ENCODE results near the gene MATCAP1. TPM values are rescaled to one million over a fixed set of nuclear protein-coding genes. Genes with fewer than 3 reads are reported as not detected.

The MATCAP1 gene
- total RNA-seq, result 8.2 and 9.0 TPM in 2 replicates

GRCh38 chr16:67183627-67184452 lies at the start of gene MATCAP1:
TSS of gene MATCAP1 (minus strand) at chr16:67183963. CDS start at chr16:67180610, 3,353 bp downstream.

GRCh38 chr16:67226804-67227566 lies 43.2 kb upstream of the MATCAP1 start, which contains the start of gene TMEM208:
TSS of gene TMEM208 (plus strand) at chr16:67227130. CDS start at chr16:67227219, 89 bp downstream.

GRCh38 chr16:67199011-67199807 lies 15.4 kb upstream of the MATCAP1 start, which contains the start of gene ELMO3:
TSS of gene ELMO3 (plus strand) at chr16:67199131. CDS start at chr16:67199327, 196 bp downstream.

GRCh38 chr16:67191995-67192681 lies 8.4 kb upstream of the MATCAP1 start, which contains the start of gene E2F4:
TSS of gene E2F4 (plus strand) at chr16:67192155. CDS start at chr16:67192228, 73 bp downstream.

GRCh38 chr16:67190041-67190440 lies 6.3 kb upstream of the MATCAP1 start, which contains the start of gene EXOC3L1:
TSS of gene EXOC3L1 (minus strand) at chr16:67190136. CDS start at chr16:67189676, 460 bp downstream.

GRCh38 chr16:67170168-67170948 lies 13.4 kb downstream of the MATCAP1 start, which contains the start of gene NOL3:
TSS of gene NOL3 (plus strand) at chr16:67170538.

GRCh38 chr16:67164599-67165061 lies 19.1 kb downstream of the MATCAP1 start, which contains the start of gene HSF4:
TSS of gene HSF4 (plus strand) at chr16:67164745. CDS start at chr16:67164812, 67 bp downstream.

GRCh38 chr16:67150833-67151396 lies 32.8 kb downstream of the MATCAP1 start, which contains the start of gene B3GNT9:
TSS of gene B3GNT9 (minus strand) at chr16:67150998. CDS start at chr16:67150485, 513 bp downstream.

Other genes starting within 250 kb of the MATCAP1 start
- gene CIAO2B, start 249.6 kb downstream of the MATCAP1 start, total RNA-seq, result 180 and 234 TPM in 2 replicates
- gene CES2, start 248.4 kb downstream of the MATCAP1 start, total RNA-seq, result 24.1 and 25.9 TPM in 2 replicates
- gene CES3, start 222.7 kb downstream of the MATCAP1 start, total RNA-seq, result 0.14 and 0.28 TPM in 2 replicates
- gene CES4A, start 195.4 kb downstream of the MATCAP1 start, total RNA-seq, result 2.3 and 2.8 TPM in 2 replicates
- 43.9 and 84.4 TPM in 2 replicates for gene CBFB, start 154.8 kb downstream of the MATCAP1 start, total RNA-seq
- gene PHAF1, start 74.0 kb downstream of the MATCAP1 start, total RNA-seq, result 14.4 and 14.9 TPM in 2 replicates
- 36.8 and 51.8 TPM in 2 replicates for gene B3GNT9, start 33.0 kb downstream of the MATCAP1 start, total RNA-seq
- gene TRADD, start 24.1 kb downstream of the MATCAP1 start, total RNA-seq, result 15.2 and 16.7 TPM in 2 replicates
- gene FBXL8, start 24.0 kb downstream of the MATCAP1 start, total RNA-seq, result 7.8 and 9.9 TPM in 2 replicates
- gene HSF4, start 19.2 kb downstream of the MATCAP1 start, total RNA-seq, result 6.4 and 13.2 TPM in 2 replicates
- gene NOL3, start 13.4 kb downstream of the MATCAP1 start, total RNA-seq, result 13.8 and 16.9 TPM in 2 replicates
- 0.09 TPM in 1 of 2 replicates, not detected in the other for gene EXOC3L1, start 6.2 kb upstream of the MATCAP1 start, total RNA-seq
- gene E2F4, start 8.2 kb upstream of the MATCAP1 start, total RNA-seq, result 36.7 and 45.9 TPM in 2 replicates
- 0.28 TPM in 2 replicates for gene ELMO3, start 15.2 kb upstream of the MATCAP1 start, total RNA-seq
- gene TMEM208, start 43.2 kb upstream of the MATCAP1 start, total RNA-seq, result 44.2 and 59.6 TPM in 2 replicates
- gene FHOD1, start 63.5 kb upstream of the MATCAP1 start, total RNA-seq, result 5.0 and 5.3 TPM in 2 replicates
- 0.83 and 0.85 TPM in 2 replicates for gene SLC9A5, start 65.0 kb upstream of the MATCAP1 start, total RNA-seq
- 5.6 and 7.7 TPM in 2 replicates for gene PLEKHG4, start 95.6 kb upstream of the MATCAP1 start, total RNA-seq
- under 0.01 and 0.14 TPM in 2 replicates for gene KCTD19, start 142.8 kb upstream of the MATCAP1 start, total RNA-seq
- 0.14 TPM in 1 of 2 replicates, not detected in the other for gene LRRC36, start 142.9 kb upstream of the MATCAP1 start, total RNA-seq
- 0.92 and 1.00 TPM in 2 replicates for gene TPPP3, start 209.5 kb upstream of the MATCAP1 start, total RNA-seq
- 5.3 and 6.5 TPM in 2 replicates for gene ZDHHC1, start 232.5 kb upstream of the MATCAP1 start, total RNA-seq
- not detected in 2 replicates for gene HSD11B2, start 247.2 kb upstream of the MATCAP1 start, total RNA-seq

All from smooth muscle cell of bladder (primary cell).